Activated naive CD8-positive, alpha-beta T cell treated with anti-CD3 and anti-CD28 coated beads, Interleukin-2, amount 10 ng/mL, durations not matched to agents 7 days and 5 days (primary cell): Measurements from ENCODE around the gene IRS2. TPM values are rescaled to one million over a fixed set of nuclear protein-coding genes. Genes with fewer than 3 reads are reported as not detected.

Experiments used
- ATAC-seq: fragments of 150-1000 bp; cut with Tn5 transposase; one replicate; pipeline ENCODE4 v1.10.0; 2021; ENCODE audit warnings: low read depth, moderate library complexity
- POLR2A ChIA-PET: fragments of 350-600 bp; sonication (Branson Sonifier 250); formaldehyde crosslinking; loops from one replicate; lab custom pipeline; 2021; ENCODE audit warnings: antibody characterized with exemption; lab: Charles Lee
- DNase-seq: peaks from one replicate; pipeline ENCODE4 v3.0.0; 2021
- H3K27ac Mint-ChIP-seq: one replicate; pipeline ENCODE4 v1.8.0; 2022; ENCODE audit warnings: mild to moderate bottlenecking, mixed read lengths
- H3K27me3 Mint-ChIP-seq: one replicate; pipeline ENCODE4 v1.8.0; 2022; ENCODE audit warnings: mild to moderate bottlenecking, moderate library complexity, mixed read lengths
- H3K36me3 Mint-ChIP-seq: one replicate; pipeline ENCODE4 v1.8.0; 2021; ENCODE audit warnings: mild to moderate bottlenecking, mixed read lengths
- H3K4me1 Mint-ChIP-seq: one replicate; pipeline ENCODE4 v1.8.0; 2021; ENCODE audit warnings: mixed read lengths
- H3K4me3 Mint-ChIP-seq: one replicate; pipeline ENCODE4 v1.8.0; 2022; ENCODE audit warnings: mild to moderate bottlenecking, moderate library complexity, mixed read lengths
- H3K9me3 Mint-ChIP-seq: one replicate; pipeline ENCODE4 v1.8.0; 2021; ENCODE audit warnings: mixed read lengths
- total RNA-seq, 2 experiments: library from RNA; stranded (reverse); gene quantifications; one replicate each; pipeline ENCODE4 v1.2.3, GENCODE V29; 2021

IRS2 gene
- total RNA-seq, 2 experiments from 2014 or later = 5.3 to 5.5 TPM

DNA sequence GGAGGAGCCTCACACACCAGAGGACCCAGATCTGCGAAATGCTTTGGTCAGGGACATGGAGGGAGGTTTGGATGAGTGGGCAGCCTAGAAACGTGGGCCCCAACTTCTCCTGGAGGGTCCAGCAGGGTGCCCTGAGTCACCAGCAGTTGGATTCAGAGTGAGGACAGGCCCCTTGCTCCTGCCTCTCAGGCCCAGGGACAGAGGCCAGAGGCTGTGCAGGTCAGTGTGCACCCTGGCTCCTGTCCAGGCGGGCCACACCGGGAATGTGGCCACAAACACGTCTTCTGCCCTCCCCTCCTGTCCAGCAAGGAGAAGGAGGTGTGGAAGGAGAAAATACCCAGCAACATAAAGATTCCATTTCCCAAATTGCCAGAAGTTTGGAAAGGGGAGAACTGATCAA lies 19.4 kb downstream of the IRS2 start:
- Mint-ChIP-seq H3K36me3 (peaks cover 1% of the 10 kb centered on the region), H3K9me3 (no peaks in the 10 kb centered on the region), H3K4me3 (no peak overlapping the region), H3K27ac (no peak overlapping the region), H3K27me3 (no peaks in the 10 kb centered on the region), H3K4me1 (peaks cover 11% of the 10 kb centered on the region)
- POLR2A ChIA-PET = no interaction called here
- DNase-seq (no peak), ATAC-seq (no peak)

DNA sequence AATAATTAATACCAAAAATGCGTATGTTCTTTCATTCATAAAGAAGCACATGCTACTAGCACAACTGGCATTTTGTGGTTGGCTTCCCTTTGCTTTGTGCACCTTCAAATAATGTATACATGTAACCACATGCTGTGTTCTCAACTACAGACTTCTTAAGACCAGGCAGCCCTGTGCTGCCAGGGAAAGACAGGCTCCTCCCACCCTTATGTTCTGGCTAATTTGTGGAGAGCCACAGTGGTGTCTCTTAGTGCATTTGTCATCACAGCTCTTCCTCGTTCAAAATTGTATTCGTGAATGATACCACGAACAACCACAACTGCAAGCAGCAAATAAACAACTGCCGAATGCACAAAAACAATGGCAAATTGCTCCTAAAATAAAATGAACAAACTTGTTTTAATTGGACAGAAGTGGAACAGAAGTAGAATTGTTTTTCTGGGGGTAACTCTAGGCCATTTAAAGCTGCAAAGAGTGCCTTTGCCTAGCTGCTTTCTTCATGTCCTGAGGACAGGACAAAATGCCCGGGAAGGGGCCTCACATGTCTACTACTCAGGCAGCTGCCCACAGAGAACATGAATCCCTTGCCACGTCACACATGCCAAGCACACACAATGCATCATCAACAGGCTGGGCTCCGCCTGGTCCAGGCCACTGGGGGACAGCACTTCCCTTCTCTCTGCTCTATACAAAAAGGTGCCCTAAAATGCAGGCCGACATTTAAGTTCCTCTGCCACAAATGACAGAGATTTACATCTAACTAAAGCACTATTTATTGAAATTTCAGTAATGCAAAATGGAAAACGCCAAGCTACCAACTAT lies 21.7 kb downstream of the IRS2 start:
- POLR2A ChIA-PET = interaction anchor here (1.2 kb wide), 1 partner anchor 21 kb away, joined by 3 read pairs; no protein-coding TSS in a partner anchor
- DNase-seq = no peak
- Mint-ChIP-seq H3K36me3 (peaks cover 1% of the 10 kb centered on the region), H3K27ac (no peak overlapping the region), H3K4me3 (no peak overlapping the region), H3K4me1 (peaks cover 11% of the 10 kb centered on the region), H3K9me3 (no peaks in the 10 kb centered on the region), H3K27me3 (no peaks in the 10 kb centered on the region)
- peak; percentile 82 for ATAC-seq

DNA sequence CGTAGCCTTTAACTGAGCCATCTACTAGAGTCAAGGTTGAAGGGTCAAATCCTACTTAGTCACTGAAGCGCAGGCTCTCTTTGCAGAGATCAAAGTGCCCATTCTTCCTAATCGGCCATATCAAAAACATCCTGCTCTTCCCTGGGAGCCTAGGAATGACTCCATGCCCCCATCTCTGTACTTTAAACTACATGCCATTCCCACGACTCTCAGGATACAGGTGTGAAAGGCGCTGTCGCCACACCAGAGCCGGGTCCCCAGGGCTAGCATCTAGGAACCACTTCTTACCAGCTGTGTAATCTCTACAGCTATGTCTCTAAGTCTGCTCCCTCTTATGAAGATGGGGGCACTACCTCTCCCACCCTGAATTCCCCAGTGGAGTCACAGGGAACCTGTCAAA lies 22.3 kb downstream of the IRS2 start:
- peaks cover 11% of the 10 kb centered on the region for H3K4me1 Mint-ChIP-seq

DNA sequence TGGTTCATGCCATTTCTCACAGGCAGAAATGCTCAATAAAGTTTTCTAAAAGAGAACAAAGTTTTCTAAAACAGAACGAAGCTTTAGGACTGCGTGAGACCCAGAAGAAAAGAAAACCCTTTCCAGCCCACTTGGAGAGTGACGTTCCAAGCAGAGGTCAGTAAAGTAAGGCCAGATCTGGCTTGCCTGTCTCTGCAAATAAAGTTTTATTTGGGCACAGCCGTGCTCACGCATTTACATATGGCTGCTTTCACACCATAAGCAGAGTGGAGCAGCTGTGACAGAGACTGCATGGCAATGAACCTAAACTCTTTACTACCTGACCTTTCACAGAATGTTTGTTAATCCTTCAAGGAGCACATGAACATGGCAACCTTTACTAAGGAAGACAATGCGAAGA lies 23.6 kb downstream of the IRS2 start:
- Mint-ChIP-seq H3K4me1 (peaks cover 11% of the 10 kb centered on the region), H3K9me3 (no peaks in the 10 kb centered on the region), H3K27ac (no peak overlapping the region), H3K27me3 (no peaks in the 10 kb centered on the region), H3K36me3 (no peaks in the 10 kb centered on the region), H3K4me3 (no peak overlapping the region)
- DNase-seq (no peak), ATAC-seq (no peak)
- POLR2A ChIA-PET = no interaction called here

More for the DNA sequence above, 22.3 kb downstream of the IRS2 start:
- Mint-ChIP-seq H3K4me3 (no peak overlapping the region), H3K9me3 (no peaks in the 10 kb centered on the region), H3K27ac (no peak overlapping the region), H3K36me3 (no peaks in the 10 kb centered on the region), H3K27me3 (no peaks in the 10 kb centered on the region)
- POLR2A ChIA-PET = interaction anchor here (1.2 kb wide), 1 partner anchor 21 kb away, joined by 3 read pairs; no protein-coding TSS in a partner anchor
- ATAC-seq = no peak
- DNase-seq = no peak

DNA sequence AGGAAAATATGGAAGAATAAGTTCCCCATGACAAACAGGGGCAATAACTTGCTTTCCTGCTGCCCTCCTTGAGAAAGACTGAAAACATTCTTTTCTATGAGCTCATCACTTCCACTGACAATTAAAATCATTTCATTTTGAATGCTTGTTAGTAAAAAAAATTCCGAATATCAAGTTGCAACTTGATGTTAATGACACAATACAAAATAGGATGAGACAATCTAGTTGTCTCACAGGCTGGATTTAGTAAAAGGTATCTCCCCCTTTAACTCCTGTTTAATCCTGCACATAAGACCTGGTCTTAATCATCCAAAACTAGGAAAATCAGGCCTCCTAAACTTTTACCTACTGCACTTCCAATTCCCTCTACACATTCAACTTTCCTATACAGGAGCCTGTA lies 24.7 kb downstream of the IRS2 start:
- no peak overlapping the region for H3K27ac Mint-ChIP-seq
- DNase-seq = no peak
- H3K4me1 Mint-ChIP-seq = peaks cover 11% of the 10 kb centered on the region
- POLR2A ChIA-PET = no interaction called here
- H3K4me3 Mint-ChIP-seq = no peak overlapping the region
- no peaks in the 10 kb centered on the region for H3K9me3 Mint-ChIP-seq
- no peaks in the 10 kb centered on the region for H3K36me3 Mint-ChIP-seq
- no peak for ATAC-seq
- no peaks in the 10 kb centered on the region for H3K27me3 Mint-ChIP-seq

DNA sequence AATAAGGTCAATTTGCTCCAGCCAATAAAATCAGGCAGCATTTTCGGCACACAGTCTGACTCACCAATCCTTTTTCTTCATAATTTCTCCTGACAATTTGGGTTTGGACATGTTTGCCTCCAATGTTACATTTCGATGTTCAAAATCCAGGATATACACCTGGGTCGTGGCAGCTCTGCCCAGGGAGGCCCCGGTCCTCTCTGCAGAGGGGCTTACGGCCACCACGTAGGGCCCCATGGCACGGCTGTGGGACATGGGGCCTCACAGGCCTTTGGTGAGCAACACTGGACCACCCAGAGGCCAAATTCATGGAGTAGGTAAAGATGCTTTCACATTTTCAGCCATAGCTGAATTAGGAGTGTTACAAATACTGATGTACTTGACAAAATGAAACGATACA lies 25.4 kb downstream of the IRS2 start:
- ATAC-seq = no peak
- Mint-ChIP-seq H3K27ac (no peak overlapping the region), H3K9me3 (no peaks in the 10 kb centered on the region), H3K36me3 (no peaks in the 10 kb centered on the region), H3K27me3 (no peaks in the 10 kb centered on the region), H3K4me3 (no peak overlapping the region), H3K4me1 (peaks cover 11% of the 10 kb centered on the region)
- POLR2A ChIA-PET = interaction anchor here (0.7 kb wide), 1 partner anchor 24 kb away, joined by 3 read pairs; no protein-coding TSS in a partner anchor
- DNase-seq = no peak

DNA sequence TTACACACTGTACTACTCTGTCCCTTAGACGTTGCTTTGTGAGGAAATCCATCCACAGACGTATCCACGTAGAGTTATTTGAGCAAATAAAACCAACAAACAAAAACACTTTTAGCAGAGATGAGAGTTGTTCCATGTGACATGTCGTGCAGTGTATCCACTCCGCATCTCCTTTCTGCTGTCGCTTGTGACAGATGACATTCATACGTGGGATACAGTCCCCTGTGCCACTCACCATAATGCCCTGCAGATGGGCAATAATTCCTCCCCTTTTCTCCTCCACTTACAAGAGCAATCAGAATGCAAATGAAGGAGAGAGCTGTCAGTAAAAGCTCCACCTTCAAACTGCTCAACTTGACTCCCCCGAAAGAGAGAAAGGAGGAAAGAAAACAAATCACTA lies 26.0 kb downstream of the IRS2 start:
- peaks cover 11% of the 10 kb centered on the region for H3K4me1 Mint-ChIP-seq
- no peak overlapping the region for H3K4me3 Mint-ChIP-seq
- ATAC-seq (no peak), DNase-seq (no peak)
- H3K27ac Mint-ChIP-seq = no peak overlapping the region
- H3K27me3 Mint-ChIP-seq = no peaks in the 10 kb centered on the region
- POLR2A ChIA-PET = interaction anchor here (0.7 kb wide), 1 partner anchor 24 kb away, joined by 3 read pairs; no protein-coding TSS in a partner anchor
- no peaks in the 10 kb centered on the region for H3K9me3 Mint-ChIP-seq
- H3K36me3 Mint-ChIP-seq = no peaks in the 10 kb centered on the region

DNA sequence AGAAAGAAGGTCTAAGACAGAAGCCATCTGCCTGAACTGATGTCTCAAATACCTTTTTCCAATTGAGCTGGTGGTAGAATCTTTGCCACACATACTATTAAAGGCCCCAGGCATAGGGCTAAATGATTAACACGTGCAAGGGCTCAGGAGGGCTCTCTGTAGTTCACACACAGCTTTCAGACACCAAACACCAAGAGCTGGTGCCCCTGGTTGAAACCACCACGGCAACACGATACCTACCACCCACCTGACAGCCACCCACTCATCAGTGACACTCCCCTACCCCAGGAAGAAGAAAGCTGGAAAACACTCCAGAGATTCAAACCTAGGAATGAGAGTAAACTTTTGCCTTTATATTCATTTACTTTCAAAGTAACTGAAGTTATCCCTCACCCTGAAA lies 26.8 kb downstream of the IRS2 start:
- no peaks in the 10 kb centered on the region for H3K36me3 Mint-ChIP-seq
- no peaks in the 10 kb centered on the region for H3K9me3 Mint-ChIP-seq
- POLR2A ChIA-PET = no interaction called here
- no peak for ATAC-seq
- peaks cover 4% of the 10 kb centered on the region for H3K4me1 Mint-ChIP-seq
- H3K27me3 Mint-ChIP-seq = no peaks in the 10 kb centered on the region
- DNase-seq = no peak
- no peak overlapping the region for H3K27ac Mint-ChIP-seq
- H3K4me3 Mint-ChIP-seq = no peak overlapping the region

DNA sequence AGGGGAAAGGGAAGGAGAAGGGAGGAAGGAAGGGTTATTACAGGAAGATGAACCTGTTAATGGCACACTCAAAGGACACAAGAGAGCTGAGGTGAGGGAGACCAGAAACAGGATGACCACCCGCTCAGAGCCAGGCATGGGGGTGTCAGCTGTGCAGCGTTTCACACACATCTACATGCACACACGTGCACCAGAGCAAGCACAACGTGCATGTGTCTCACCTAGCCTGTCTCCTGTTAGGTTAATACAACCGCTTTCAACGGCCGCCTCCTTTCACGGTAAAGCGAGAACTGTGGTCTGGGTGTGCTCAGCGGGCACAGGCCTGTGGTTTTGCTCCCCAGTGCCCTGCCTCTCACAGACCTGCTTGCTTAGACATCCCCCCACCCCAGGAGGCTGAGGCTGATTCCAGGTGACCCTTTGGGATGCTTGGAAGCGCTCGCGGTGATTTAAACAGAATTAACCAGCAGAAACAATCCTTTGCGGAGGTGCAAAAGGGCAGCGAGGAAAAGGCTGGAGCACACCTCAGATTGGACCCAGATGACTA lies 27.4 kb downstream of the IRS2 start:
- no peaks in the 10 kb centered on the region for H3K27me3 Mint-ChIP-seq
- H3K4me1 Mint-ChIP-seq = no peaks in the 10 kb centered on the region
- DNase-seq (no peak), ATAC-seq (no peak)
- POLR2A ChIA-PET = no interaction called here
- no peaks in the 10 kb centered on the region for H3K36me3 Mint-ChIP-seq
- no peaks in the 10 kb centered on the region for H3K9me3 Mint-ChIP-seq
- H3K27ac Mint-ChIP-seq = no peak overlapping the region
- no peak overlapping the region for H3K4me3 Mint-ChIP-seq

DNA sequence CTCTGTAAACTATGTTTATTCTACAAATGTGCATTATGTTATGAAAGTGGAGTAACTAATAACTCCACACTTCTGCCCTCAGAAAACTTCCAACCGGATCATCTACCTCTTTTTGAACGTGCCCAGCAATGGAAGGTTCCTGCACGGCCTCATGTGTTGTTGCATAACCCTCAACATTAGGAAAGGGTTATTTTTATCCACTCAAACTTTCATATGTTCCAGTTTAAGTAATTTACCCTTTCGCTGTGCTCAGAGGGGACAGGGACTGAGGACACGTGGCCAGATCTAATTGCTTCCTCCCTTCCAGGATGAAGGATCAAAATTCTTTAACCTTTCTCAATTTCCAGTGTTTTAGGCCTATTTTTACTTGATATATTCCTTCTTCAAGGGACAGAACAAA lies 29.6 kb downstream of the IRS2 start:
- no peaks in the 10 kb centered on the region for H3K36me3 Mint-ChIP-seq
- ATAC-seq (no peak), DNase-seq (no peak)
- H3K4me3 Mint-ChIP-seq = no peak overlapping the region
- no peaks in the 10 kb centered on the region for H3K9me3 Mint-ChIP-seq
- H3K4me1 Mint-ChIP-seq = no peaks in the 10 kb centered on the region
- no peaks in the 10 kb centered on the region for H3K27me3 Mint-ChIP-seq
- POLR2A ChIA-PET = no interaction called here
- no peak overlapping the region for H3K27ac Mint-ChIP-seq

DNA sequence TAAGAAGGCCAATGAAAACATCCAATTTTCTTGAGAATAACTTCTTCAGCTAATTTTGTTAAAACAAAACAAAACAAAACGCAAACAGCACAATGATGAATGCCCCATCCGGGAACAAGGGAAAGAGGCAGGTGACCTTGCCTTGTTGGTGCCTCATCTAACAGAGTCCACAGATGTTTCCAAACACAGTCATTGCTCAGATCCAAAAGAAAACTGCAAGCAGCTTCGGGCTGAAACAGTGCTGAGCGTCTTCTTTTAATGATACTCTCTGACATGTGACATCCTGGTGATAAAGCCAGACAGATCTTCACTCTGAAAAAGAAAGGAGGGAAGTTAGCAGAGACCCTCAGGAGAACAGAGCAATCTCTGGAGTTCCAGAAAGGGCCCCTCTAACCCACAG lies 30.4 kb downstream of the IRS2 start:
- Mint-ChIP-seq H3K27me3 (no peaks in the 10 kb centered on the region), H3K4me1 (no peaks in the 10 kb centered on the region), H3K27ac (no peak overlapping the region), H3K9me3 (no peaks in the 10 kb centered on the region), H3K36me3 (no peaks in the 10 kb centered on the region), H3K4me3 (no peak overlapping the region)
- DNase-seq (no peak), ATAC-seq (no peak)
- POLR2A ChIA-PET = no interaction called here

DNA sequence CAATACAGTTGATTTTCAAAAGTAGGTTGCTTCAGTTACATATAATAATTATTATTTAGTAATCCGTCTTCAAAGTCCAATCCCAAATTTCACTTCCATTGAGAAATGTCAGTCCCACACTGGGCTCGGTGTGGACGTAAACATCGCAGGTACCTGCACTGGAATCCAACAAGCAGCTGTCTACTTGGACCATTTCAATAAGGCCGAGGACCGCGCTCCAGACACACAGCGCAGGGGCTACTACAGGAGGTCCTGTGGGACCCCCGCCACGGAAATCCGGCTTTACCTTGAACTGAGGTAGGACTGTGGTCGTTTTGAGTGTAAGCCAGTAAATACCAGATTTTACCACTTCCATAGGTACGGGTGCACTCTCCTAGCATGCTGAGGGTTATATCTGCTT lies 30.8 kb downstream of the IRS2 start:
- ATAC-seq (no peak), DNase-seq (no peak)
- Mint-ChIP-seq H3K27ac (no peak overlapping the region), H3K36me3 (no peaks in the 10 kb centered on the region), H3K4me3 (no peak overlapping the region), H3K4me1 (no peaks in the 10 kb centered on the region), H3K9me3 (no peaks in the 10 kb centered on the region), H3K27me3 (no peaks in the 10 kb centered on the region)
- POLR2A ChIA-PET = no interaction called here

DNA sequence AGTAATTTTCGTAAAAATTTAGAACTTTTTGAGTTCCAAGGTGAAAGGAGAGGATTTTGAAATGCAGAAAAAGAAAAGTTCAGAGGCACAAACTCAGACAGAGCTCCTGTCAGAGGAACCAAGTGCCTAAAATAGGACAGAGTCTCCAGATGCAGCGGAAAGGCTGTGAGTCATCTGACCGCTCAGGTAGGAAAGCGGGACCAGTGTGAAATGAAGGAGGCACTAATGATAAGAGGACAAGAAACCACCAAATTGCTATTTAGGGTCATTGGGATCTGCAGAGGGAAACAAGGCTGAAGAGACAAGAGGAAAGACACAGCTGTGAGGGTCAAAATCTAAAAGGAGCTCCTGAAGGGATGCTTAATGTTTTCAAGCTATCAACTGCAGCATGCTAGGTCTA lies 34.9 kb downstream of the IRS2 start:
- Mint-ChIP-seq H3K4me3 (no peak overlapping the region), H3K4me1 (no peaks in the 10 kb centered on the region), H3K27ac (no peak overlapping the region), H3K36me3 (no peaks in the 10 kb centered on the region), H3K9me3 (no peaks in the 10 kb centered on the region), H3K27me3 (peaks cover 5% of the 10 kb centered on the region)
- no peak for ATAC-seq
- POLR2A ChIA-PET = no interaction called here
- DNase-seq = no peak

DNA sequence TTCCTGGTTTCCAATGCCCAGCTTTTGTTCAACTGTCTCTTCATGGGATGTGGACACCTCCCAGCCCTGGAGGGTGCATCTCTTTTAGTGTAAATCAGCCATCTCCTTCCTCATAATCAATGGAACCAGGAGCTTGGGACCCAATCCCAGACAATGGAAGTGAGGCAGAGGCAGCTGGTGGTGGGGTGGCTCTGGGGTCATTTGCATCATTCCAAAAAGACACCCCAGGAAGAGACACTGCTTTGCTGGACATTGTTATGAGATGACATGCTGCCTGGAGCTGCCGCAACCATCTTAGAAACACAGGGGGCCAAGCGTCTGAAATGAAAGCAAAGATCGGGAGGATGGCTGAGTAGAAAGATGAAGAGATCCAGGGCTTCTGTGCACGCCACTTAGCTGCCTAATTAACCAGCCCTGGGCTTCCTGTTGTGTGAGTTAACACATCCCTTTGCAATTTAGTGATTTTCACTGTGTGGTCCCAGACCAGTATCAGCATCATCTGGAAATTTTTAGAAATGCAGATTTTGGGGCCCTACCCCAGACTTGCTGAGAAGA lies 36.1 kb downstream of the IRS2 start:
- Mint-ChIP-seq H3K4me3 (no peak overlapping the region), H3K4me1 (no peaks in the 10 kb centered on the region), H3K36me3 (no peaks in the 10 kb centered on the region), H3K27me3 (peaks cover 9% of the 10 kb centered on the region), H3K27ac (no peak overlapping the region), H3K9me3 (no peaks in the 10 kb centered on the region)
- POLR2A ChIA-PET = no interaction called here
- ATAC-seq (no peak), DNase-seq (no peak)
